NCI-H1694 treated with DMSO at 0.1 percent for 48 hours (cell line): Measurements from ENCODE around the gene BTBD16.

Experiments used
- DNase-seq: peaks from one replicate; lab custom pipeline; 2025; lab: John Stamatoyannopoulos, UW

Gene BTBD16

GRCh38 chr10:122316224-122316884 is 45.3 kb downstream of the BTBD16 start:
- no peak for DNase-seq

DNA sequence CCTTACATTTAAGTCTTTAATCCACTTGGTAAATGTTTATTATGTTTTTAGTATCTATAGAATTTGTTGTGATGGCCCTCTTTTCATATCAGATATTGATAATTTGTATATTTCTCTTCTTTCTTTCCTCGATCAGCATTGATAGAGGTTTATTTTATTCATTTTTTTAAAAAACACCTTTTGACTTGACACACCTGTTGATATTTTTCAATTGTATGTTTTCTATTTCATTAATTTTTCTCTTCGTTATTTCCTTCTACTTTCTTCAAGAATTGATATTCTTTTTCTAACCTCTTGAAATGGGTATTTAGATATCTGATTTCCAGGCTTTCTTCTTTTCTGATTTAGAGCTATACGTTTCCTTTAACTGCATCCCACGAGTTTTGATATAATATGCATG is 50.9 kb downstream of the BTBD16 start:
- no peak for DNase-seq

GRCh38 chr10:122323189-122323588 is 52.1 kb downstream of the BTBD16 start:
- no peak for DNase-seq

- DNase-seq, result no peak
These were observed 53.0 kb downstream of the BTBD16 start for GRCh38 chr10:122323941-122324675.

DNA sequence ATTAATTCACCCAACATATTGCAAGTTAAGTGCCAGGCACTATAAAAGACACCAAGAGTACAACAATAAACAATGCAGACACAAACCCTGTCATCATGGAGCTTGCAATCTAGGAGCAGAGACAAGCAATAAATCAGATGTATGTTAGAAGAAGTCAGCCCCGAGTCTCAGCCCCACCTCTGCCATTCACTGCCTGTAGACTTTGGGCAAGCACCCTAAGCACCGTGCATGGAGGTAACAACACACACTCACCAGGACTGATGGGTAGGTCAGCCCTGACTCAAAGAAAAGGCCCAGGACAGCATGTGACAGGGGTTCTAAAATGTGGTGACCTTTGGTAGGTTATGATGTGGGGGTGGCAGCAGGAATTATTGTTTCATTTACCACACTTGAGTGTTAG is 54.1 kb downstream of the BTBD16 start:
- no peak for DNase-seq

GRCh38 chr10:122326385-122326784 is 55.3 kb downstream of the BTBD16 start:
- DNase-seq, result no peak

DNA sequence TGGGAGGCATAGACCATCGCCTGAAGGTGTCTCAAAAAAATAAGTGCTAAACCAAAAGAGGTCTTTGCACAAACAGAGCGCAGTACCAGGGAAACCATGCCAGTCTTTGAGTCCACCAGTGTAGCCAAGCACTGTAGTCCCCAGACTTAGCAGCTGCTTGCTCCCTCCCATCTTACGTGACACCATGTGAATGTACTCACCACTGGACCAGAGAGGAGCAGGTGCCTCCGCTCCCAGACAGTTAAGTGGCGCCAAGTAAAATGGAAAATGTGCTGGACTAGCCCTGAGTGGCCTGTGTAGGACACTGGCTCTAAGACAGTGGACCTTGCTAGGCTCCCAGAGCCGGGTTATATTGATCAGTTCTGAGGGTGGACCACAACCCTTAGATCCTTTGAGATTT is 55.7 kb downstream of the BTBD16 start:
- DNase-seq, result no peak

DNA sequence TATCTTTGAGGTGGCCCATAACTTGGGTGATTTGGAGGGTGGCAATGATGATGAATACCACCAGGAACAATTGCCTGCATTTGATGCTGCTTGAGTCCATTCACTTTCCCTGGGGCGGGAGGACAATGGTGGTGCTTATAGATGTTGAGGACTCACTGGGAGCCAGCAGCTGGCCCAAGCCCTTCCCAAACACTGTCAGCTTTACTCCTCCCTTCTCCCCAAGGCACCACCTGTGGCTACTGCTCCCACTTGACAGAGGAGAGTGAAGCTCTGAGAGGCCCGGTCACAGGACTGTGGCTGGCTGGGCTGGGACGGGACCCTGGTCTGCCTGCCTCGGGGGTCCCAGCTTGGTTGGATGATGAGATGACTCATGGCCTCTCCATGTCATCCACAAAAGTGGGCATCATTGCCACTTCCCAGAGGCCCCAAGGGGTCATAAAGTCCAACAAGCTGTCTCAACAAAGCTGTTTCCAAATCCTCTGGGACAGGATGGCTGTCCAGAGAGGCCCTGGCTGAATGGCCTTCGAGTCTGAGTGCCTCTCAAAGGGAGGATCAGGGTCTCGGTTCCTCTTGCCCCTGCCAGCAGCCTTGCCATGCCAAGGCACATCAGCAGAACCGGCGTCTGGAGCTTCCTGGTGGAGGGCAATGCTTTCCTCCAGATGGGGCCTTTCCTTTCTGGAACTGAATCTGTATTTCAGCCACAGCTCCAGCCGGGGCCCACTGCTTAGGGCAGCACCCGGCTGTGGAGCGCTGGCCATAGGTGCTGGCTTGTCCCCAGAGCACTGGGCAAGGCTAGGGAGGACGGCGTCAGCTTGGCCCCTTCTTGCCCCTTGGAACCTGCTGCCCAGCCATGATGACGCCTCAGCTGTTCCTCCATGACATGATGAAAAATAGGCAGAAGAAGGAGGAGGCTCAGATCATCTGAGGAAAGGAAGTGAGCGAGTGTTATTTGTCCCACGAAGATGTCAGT is 56.4 kb downstream of the BTBD16 start:
- DNase-seq, result no peak

DNA sequence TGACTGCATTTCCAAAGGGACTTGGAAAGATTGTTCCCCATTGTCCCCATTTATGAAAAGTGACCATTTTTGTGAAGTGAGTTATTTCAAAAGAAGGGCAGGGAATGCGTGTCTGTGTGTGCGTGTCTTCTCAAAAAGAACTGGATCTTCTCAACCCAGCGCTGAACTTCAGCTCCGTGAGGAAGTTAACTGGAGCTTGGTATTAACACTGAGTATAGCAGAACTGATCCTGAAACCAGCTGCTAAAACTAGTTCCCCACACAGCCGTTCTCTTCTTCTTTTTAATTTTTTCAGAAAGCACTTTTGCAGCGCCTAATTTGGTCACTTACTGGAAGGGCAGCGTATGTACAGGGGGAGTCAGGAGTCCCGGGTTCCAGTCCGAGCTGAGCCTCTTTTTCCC is 57.6 kb downstream of the BTBD16 start:
- DNase-seq, result no peak

DNA sequence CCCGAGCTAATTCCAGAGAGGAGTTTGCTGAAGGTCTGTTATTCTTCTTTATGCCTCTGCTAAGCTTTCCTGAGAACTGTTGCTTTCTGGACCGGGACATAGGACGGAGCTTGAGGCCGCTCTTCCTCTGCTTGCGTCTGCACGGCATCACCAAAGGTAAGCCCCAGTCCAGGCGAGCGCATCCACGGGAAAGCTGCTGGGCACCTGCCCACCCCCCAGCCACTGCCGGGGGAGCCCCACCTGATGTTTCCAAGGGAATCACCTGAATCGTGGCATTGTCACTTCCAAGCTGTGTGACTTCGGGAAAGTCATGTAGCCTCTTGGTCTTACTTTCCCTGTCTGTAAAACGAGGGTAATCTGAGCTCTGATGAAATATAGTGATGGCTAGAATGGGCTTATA is 58.3 kb downstream of the BTBD16 start:
- no peak for DNase-seq

DNA sequence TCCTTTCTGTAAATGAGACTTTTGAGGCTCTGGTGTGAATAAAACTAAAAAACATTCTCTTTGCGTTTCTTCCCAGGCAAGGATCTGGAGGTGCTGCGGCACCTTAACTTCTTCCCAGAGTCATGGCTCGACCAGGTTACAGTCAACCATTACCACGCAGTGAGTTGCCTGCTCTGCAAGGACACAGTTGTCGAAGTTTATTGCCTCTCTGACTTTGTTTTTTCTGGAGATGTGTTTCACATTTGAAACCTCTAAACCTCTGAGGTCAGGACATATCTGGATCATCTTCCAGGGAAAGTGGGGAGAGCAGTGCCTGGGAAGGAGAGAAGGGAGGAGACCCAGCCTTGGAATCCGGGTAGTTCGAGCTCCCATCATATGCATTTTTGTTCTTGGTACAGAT is 60.0 kb downstream of the BTBD16 start:
- DNase-seq, result no peak

DNA sequence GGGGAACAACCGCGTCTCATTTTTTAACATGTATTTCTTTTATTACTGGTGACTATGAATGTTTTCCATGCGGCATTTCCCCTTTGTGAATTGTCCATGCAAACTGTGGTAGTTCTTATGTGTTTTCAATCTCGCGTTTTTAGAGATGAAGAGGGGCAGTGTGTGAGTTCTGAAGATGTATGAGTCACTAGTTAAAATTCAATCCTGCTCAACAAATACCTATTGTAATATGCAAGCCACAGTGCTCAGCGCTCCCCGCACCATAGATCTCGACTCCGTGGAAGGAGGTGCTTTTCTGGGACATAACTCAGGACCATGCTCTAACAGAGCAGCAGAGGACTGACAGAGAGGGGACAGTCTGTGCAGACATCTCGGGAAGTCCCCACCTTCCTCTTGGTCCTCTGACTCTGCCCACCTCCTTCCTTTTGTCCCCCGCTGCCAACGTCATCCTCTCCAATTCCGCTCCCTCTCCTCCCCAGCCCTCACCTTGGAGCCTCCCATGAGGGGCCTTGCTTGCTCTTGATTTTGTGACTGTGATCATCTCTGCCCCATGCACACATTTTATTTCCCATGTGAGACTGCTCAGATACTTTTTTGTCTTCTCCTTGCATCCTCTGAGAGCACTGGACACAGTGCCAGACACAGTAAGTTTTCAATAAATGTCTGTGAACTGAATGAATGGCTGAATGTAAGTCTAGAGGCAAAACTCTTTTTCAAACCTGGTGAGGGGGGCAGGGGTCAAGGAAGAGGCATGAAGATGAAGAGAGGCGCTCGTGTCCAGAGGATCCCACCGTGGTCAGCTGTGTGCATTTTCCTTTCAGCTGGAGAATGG is 60.7 kb downstream of the BTBD16 start:
- no peak for DNase-seq

DNA sequence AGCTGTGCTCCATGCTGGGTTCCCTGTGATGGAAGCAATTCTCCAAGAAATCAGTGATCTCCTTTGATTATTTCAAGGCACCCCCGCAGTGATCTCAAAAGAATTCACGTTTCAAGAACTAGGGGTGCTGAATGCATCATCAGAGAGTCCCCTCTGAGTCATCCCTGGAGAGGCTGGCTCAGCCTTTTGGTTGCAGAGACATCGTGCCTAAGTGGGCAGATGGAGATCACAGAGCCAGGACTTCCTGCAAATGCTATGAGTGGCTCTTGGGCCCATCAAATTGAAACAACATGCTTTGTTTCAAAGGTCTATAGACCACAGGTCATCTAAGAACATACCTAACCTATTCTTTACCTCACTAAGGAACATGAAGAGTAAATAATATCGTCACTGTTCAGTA is 61.9 kb downstream of the BTBD16 start:
- no peak for DNase-seq

GRCh38 chr10:122336332-122336731 is 65.2 kb downstream of the BTBD16 start:
- DNase-seq, result no peak

DNA sequence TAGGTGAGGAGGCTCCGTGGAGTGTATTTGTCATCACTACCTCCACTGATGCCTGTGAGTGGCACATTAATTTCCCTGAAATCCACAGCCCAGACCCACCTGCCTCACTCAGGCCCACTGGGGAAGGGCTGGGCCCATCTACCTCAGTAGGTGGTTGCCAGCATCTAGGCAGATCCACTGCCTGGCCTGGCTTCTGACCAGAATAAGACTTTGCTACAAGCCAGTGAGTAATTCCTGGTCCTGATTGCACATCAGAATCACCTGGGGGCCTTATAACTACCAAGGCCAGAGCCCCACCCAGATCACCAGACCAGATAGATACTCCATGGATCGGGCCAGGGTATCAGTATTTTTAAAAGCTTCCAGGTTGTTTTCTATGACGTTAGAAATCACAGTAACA is 65.9 kb downstream of the BTBD16 start:
- no peak for DNase-seq

- no peak for DNase-seq
These were observed 67.7 kb downstream of the BTBD16 start for GRCh38 chr10:122338609-122339441.

DNA sequence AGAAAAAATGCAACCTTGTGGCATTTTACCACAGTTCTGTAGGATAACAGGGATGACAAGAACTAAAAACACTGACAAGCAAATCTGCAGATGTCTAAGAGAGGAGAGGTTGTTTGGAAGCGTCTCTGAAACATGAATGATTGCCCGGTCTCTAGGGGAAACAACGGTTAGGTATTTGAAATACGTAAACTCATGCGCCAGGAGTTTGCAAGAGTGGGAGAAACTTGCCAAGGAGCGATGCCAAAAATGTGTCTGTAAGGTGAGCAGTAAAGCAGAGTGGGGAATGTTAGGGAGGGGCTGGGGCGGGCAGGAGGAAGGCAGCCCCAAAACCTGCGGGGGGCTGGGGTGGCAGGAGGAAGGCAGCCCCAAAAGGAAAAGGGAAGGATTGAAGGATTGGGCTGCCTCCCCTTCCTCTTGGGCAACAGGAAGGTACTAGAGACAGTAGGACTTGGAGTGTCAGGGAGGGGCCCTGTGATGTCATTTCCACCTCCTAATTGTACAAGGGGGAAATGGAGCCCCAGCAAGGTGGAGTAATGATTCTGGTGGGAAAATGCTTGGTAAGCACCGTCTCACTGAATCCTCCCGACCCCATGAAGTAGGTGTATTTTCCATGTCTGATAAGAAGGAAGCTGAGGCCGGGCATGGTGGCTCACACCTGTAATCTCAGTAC is 70.2 kb downstream of the BTBD16 start:
- DNase-seq, result no peak

- peak; percentile 3 for DNase-seq
These were observed 71.4 kb downstream of the BTBD16 start for GRCh38 chr10:122342293-122343134.

DNA sequence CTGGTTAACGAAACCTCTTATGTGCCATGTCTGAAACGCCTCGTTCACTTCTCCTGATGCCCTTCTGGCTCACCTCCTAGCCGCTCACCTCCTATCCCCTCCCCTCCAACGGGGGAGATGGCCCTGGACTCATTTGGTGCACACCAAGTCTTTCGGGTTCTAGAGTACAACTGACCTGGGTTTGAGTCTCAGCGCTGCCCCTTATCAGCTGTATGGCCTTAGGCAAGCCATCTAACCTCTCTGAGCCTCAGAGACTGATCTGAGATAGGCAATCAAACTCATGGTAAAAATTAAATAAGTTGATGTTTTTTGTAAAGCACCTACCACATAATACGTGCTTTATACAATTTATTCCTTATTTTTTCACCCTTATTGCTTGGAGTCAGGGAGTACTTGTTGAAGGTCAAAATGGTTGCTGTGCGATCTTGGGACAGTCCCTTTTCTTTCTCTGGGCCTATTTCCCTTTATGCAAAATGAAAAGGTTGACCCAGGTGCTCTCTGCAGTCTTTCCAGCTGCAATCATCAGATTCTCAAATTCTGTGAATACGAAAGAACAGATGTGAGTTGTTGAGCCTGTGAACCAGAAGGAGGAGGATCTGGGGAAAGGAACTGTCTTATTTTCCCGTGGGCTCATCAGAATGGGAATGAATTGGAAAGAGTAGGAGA is 72.2 kb downstream of the BTBD16 start:
- no peak for DNase-seq
